Skeletal muscle cell (primary cell): ENCODE results near the gene CFAP99.
A peak's percentile ranks its signal among the peaks of the same experiment; 100 is the strongest.

Experiments
- DNase-seq: peaks from one replicate; pipeline ENCODE4 v3.0.0-alpha.2; 2010; ENCODE audit warnings: low read depth
- H3K4me3 ChIP-seq: 2 replicates; pipeline ENCODE4 v1.5.1; 2011; ENCODE audit warnings: low read depth, mild to moderate bottlenecking, control low read depth, low read length, moderate library complexity

The CFAP99 gene

DNA sequence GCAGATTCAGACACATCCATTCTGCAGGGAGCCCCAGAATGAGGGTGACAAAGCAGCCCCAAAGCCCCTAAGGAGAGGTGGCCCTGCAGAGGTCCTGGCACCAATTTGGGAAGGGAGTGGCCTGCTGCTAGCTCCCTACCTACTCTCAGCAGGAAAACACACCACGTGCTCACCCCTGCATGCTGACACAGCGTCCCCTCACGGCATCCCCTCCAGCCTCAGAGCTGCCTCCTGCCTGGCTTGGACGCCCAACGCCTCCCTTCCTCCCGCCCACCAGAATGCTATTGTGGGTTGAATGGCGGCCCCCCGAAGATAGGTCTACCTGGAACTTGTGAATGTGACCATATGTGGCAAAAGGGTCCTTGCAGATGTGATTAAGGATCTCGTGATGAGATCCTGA is 29.1 kb upstream of the CFAP99 start:
- no peak for DNase-seq
- no peak overlapping the region for H3K4me3 ChIP-seq

GRCh38 chr4:2390146-2390545 is 28.6 kb upstream of the CFAP99 start:
- no peak overlapping the region for H3K4me3 ChIP-seq
- no peak for DNase-seq

DNA sequence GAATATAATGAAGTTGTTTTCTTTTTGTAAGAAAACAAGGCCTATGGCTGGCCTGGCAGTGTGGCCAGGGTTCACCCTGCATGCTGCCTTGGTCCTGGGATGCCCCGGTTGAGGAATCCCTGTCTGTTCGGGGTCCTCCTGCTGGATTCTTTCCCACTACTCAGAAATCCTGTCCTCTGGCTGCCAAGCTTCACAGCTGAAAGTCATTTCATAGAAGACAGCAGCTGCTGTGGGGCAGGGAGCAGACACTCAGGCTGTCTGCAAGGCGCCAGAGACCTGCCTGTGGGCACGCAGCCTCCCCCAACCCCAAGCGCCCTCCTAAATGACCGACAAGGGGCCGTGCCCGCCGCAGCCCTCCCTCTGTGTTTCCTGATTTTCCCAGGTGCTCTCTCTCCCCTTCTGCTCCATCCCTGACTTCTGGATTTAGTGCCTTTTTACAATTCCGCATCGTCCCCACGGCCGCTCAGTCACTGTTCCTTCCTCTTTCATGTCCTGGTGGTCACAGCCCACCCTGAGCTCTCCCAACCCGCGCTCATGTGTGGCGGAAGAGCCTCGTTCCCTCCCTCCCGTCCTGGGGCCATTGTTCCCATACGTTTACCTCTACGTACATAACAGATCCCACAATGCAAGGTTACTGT is 27.9 kb upstream of the CFAP99 start:
- DNase-seq: no peak
- no peak overlapping the region for H3K4me3 ChIP-seq

DNA sequence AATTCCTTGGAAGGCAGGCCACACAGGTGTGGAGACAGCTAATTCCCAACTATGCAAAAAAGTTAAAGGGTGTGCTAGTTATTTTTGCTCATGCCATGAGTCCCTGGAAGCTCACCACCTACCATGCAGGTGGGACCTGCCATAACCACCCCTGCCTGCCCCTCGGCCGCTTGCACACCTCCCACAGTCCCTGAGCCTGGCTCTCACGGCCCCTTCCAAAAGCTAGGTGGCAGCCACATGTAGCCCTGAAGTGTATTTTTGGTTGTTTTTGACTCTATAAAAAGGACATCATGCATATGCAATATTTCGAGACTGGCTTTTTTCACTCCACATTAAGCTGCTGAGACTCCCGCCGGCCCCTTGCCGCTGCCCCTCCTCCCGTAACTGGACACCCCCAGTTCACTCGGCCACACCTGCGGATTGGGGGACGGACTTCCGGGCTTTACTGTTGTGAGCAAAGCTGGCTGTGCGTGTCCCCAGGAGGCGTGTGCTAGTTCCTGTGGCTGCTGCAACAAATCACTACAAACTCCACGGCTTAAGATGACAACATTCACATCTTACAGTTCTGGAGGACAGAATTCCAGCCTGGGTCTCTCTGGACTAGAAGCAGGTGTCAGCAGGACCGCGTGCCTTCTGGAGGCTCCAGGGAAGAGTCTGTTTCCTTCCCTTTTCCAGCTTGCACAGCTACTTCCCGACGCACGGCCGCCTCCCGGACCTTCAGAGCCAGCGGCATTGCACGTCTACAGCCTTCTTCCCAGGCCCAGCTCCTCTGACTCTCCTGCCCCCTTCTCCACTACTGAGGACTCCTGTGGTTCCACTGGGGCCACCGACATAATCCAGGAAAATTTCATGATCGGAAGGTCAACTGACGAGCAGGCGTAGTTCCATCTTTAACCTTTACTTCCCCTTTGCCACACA is 25.1 kb upstream of the CFAP99 start:
- DNase-seq: no peak

DNA sequence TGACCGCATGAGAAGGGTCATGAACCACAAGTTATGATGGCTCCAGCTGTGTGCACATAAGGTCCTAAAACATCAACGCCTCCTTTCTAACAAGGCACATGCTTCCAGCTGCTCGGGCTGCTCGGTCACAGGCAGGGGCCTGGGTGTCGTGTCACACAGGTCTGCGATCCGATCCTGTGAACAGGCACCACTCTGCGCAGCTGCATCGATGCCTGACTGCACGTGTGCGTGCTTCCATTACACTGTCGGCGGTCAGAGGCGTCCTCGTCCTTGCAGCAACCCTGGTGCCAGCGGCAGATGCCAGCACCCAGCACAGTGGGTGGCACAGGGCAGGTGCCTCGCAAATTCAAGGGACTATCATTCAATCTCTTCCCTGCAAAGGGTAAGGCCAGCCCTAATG is 24.2 kb upstream of the CFAP99 start:
- H3K4me3 ChIP-seq: no peak overlapping the region
- no peak for DNase-seq

More for the DNA sequence above, 25.1 kb upstream of the CFAP99 start:
- no peak overlapping the region for H3K4me3 ChIP-seq

GRCh38 chr4:2395038-2395437 is 23.7 kb upstream of the CFAP99 start:
- DNase-seq: no peak
- H3K4me3 ChIP-seq: no peak overlapping the region

GRCh38 chr4:2395584-2395983 is 23.2 kb upstream of the CFAP99 start:
- H3K4me3 ChIP-seq: no peak overlapping the region

GRCh38 chr4:2396781-2397368 is 21.9 kb upstream of the CFAP99 start:
- no peak for DNase-seq
- no peak overlapping the region for H3K4me3 ChIP-seq

More at GRCh38 chr4:2395584-2395983, 23.2 kb upstream of the CFAP99 start:
- DNase-seq: no peak

GRCh38 chr4:2397596-2398379 is 21.0 kb upstream of the CFAP99 start:
- DNase-seq: no peak
- no peak overlapping the region for H3K4me3 ChIP-seq

DNA sequence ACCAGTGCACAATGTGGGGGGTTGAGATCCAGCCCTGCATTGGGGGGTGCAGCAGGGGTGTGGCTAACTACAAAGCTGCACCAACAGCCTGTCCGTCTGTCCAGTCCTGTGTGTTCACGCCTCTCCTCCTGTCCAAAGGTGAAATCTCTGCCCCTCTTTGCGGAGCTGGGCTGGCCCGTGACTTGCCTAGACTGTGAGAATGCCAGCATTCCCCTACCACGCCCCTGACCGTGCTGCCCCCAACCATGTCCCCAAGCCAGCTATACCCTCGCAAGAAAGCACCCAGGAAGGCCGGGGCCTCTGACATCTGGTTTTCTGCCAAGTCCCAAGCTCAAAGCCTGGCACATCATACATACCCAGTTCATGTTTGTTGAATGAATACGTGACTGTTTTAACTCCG is 19.5 kb upstream of the CFAP99 start:
- no peak for DNase-seq
- no peak overlapping the region for H3K4me3 ChIP-seq

DNA sequence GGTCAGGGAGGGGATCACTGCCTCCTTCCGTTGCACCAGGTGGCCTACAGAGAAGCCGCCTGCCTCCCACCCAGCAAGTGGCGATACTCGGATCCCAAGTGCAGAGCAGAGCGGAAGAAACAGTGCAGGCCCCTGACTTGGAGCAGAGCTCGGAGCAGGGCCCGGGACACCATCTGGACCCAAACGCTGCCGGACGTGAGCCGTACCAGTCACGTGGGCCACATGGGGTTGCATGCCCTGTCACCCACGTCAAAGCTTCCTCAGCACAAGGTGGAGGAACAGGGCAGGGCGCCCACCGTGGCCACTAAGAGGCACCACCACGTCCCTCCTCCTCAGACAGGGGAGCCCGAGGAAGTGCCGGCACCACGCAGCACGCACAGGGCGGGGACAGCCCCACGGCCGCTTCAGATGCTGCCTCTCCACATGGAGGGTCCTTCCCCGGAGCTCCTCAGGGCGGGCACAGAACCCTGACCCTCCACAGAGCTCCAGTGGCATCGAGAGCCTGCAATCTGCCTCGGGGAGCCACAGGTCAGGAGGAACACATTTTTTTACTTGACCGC is 19.0 kb upstream of the CFAP99 start:
- H3K4me3 ChIP-seq: no peak overlapping the region
- DNase-seq: no peak

DNA sequence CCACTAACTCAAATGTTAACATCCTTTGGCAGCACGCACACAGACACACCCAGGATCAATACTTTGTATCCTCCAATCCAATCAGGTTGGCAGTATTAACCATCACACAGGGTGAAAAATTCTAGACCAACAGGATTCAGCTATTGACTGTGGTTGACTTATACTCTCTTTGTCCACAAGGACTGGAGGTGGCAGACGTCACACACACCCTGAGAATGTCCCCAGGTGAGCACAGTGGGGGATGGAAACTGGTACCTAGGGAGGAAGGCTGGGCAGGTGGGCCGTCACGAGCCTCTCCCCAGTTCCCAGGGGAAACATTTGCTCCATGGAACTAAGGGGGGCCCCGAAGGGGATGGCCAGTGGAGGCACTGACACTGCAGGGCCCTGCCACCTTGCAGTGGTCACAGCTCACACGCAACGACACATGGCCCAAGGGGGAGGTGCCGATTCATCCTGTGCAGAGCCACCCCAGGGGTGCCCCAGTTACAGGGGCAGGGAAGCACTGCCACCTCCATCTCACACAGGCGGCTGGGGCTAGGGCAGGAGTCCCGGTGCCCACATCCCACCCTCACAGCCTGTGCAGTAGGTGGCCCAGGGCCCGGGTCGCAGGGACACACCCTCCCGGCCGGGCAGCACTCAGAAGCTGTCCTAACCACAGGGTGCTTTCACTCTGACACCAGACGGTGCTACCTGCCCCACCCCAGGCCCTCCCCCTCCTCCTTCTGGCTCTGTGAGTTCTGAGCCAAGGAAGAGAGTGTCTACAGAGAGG is 17.7 kb upstream of the CFAP99 start:
- H3K4me3 ChIP-seq: no peak overlapping the region
- DNase-seq: no peak

- H3K4me3 ChIP-seq: no peak overlapping the region
- DNase-seq: no peak
Measured at GRCh38 chr4:2401610-2401983, 17.2 kb upstream of the CFAP99 start.

DNA sequence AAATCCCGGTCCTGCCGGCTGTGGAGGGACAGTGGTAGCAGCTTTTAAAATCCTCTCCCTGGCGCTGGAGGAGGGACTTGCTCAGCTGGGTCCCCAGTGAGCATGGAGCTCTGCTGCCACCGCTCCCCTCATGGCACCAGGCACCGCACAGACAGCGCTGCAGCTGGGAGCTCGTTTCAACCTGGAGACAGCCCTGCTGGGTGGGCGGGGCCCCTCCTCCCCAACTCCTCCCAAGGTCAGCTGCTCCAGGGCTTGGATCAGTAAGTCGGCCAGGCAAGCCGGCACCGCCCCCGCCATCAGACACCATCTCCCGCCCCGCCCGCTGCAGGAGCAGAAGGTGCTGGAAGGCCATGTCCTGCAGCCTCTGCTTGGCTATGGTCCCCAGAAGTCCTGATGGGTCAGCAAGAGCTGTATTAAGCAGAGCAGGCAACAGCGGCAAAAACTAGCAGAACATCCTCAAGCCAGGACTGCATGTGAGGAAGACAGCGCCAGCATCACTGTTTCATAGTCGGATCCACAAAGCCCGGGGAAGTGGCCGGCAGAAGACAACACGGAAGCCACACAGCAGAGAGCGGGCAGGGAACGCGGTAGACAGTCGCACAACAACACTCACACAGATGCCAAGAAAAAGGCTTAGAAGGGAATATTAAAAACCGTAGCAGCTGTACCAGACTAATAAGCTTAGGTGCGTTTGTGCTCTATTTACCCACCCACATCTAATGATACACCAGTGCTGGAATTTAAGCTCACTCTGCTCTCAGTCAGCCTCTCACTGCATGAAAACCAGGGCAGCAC is 16.5 kb upstream of the CFAP99 start:
- DNase-seq: no peak
- H3K4me3 ChIP-seq: peak overlapping the region; percentile 21

DNA sequence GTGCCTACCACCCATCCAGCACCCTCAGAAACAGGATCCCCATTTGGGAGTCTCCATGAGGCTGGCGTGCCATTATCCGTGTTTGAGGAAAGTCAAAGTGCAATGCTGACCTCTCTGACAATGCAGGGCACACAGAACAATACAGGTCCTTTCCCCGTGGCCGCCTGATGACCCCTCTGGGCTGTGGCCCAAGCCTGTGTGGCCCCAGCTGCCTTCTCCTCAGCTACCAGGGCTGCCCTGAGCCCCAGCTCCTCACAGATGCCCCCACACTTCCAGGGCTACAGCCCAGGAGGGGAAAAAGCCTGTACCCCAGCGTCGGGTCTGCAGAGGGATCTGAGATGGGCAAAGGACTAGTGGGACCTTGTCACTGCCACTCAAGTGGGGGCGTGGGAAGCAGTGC is 15.8 kb upstream of the CFAP99 start:
- no peak for DNase-seq
- H3K4me3 ChIP-seq: no peak overlapping the region

GRCh38 chr4:2406406-2406805 is 12.3 kb upstream of the CFAP99 start:
- no peak for DNase-seq
- H3K4me3 ChIP-seq: no peak overlapping the region

DNA sequence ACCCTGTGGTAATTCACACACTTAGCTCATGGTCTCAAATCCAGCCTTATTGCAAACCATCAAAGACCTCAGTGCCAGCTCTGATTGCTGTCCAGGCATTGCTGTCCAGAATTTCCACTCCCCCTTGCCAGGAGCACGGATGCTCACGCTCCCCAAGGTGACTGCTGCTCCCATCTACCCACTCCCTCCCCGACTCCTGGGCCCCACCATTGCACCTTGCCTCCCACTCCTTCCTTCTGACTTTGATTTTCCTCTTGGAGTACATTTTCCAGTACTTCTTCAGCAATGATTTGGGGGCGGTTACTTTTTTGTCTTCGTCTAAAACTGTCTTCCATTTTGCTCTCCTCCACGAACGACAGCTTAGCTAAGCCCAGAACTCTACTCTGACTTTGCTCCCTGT is 11.8 kb upstream of the CFAP99 start:
- no peak for DNase-seq
- H3K4me3 ChIP-seq: no peak overlapping the region

- no peak for DNase-seq
- no peak overlapping the region for H3K4me3 ChIP-seq
Measured at GRCh38 chr4:2407991-2408342, 10.8 kb upstream of the CFAP99 start.
